B cell (primary cell): ENCODE measurements around the gene TCEANC2.

Experiments used
- EZH2 ChIP-seq: IDR thresholded peaks from 2 replicates; pipeline ENCODE4 v1.6.1; 2012; ENCODE audit warnings: borderline replicate concordance, low read depth, mild to moderate bottlenecking, moderate library complexity, low read length; ENCODE audit not compliant: insufficient read depth, poor library complexity, severe bottlenecking
- TF ChIP-seq, protein P1 (sequence below): fragments of 200-600 bp; IDR thresholded peaks from one replicate; pipeline ENCODE4 v1.8.0; 2022; ENCODE audit warnings: antibody characterized with exemption, mild to moderate bottlenecking

DNA sequence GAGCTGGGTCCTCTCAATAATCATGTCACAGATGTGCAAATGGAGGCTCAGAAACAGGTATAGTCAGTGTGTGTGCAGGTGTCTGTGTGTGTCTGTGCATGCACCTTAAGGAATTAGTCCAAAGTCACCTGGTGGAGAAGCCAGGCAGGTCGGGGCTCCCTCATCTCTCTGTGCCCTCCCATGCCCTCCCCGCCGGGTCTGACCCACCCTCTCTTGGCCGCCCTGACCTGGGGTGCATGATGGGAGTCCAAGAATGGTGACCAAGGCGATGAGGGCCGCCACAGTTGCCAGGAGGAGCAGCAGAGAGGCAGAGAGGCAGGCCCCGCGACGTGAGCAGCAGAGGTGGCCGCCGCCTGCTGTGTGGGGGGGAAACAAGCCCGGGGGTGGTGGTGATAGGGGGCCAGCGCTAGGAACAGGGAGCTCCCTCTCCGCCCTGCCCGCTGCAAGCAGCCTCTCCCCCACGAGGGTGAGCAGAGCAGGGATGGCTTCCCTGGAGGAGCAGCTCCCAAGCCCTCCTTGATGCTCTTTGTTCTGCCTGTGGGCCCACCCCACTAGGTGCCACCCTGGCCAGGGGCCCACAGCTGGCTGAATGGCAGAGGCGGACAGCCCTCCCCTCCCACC is 39.3 kb upstream of the TCEANC2 start:
- TF ChIP-seq, protein P1, sequence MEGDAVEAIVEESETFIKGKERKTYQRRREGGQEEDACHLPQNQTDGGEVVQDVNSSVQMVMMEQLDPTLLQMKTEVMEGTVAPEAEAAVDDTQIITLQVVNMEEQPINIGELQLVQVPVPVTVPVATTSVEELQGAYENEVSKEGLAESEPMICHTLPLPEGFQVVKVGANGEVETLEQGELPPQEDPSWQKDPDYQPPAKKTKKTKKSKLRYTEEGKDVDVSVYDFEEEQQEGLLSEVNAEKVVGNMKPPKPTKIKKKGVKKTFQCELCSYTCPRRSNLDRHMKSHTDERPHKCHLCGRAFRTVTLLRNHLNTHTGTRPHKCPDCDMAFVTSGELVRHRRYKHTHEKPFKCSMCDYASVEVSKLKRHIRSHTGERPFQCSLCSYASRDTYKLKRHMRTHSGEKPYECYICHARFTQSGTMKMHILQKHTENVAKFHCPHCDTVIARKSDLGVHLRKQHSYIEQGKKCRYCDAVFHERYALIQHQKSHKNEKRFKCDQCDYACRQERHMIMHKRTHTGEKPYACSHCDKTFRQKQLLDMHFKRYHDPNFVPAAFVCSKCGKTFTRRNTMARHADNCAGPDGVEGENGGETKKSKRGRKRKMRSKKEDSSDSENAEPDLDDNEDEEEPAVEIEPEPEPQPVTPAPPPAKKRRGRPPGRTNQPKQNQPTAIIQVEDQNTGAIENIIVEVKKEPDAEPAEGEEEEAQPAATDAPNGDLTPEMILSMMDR: no peak
- no peak for TF ChIP-seq EZH2
